C4-2B (cell line): ENCODE results near the gene CD274.

Source experiments
- CTCF ChIP-seq: fragments of 450-650 bp; conservative IDR thresholded peaks from 2 replicates; pipeline ENCODE4 v1.5.1; 2017; ENCODE audit warnings: mild to moderate bottlenecking
- ZFX ChIP-seq: fragments of 450-650 bp; IDR thresholded peaks from 2 replicates; pipeline ENCODE4 v1.6.1; 2017

- TF ChIP-seq CTCF (no peak), ZFX (no peak)
Observed at GRCh38 chr9:5435912-5436311, 14.4 kb upstream of the CD274 start.
